Prostate gland (tissue), 2 donors: ENCODE data around the gene PNLIPRP1.

Experiments
- CTCF ChIP-seq, 4 experiments: fragments of 200-600 bp in 2 of 4; fragments of 450-650 bp in 2 of 4; sonication (generic) in 2 of 4; IDR thresholded peaks; 1 replicate in 3 of 4; 2 replicates in 1 of 4; pipeline ENCODE4 v1.5.1; 2016 to 2019; ENCODE audit warnings: antibody characterized with exemption in 4 of 4, mild to moderate bottlenecking in 2 of 4, moderate library complexity in 2 of 4
- POLR2A ChIP-seq: fragments of 450-650 bp; IDR thresholded peaks from one replicate; pipeline ENCODE4 v1.6.1; 2016; ENCODE audit warnings: antibody characterized with exemption, mild to moderate bottlenecking
- POLR2AphosphoS5 ChIP-seq: sonication (generic); formaldehyde crosslinking; IDR thresholded peaks from one replicate; pipeline ENCODE4 v1.6.1; 2017; ENCODE audit warnings: antibody characterized with exemption

GRCh38 chr10:116625845-116626244, 35.1 kb downstream of the PNLIPRP1 start:
- TF ChIP-seq CTCF (IDR thresholded peaks at IDR 0.05) (no peak), POLR2AphosphoS5 (no peak), POLR2A (no peak)
